ENCODE results near the gene DOK1. TPM values are rescaled to one million over a fixed set of nuclear protein-coding genes. Genes with fewer than 3 reads are reported as not detected.

Gene DOK1
- total RNA-seq, 2 donors from 2014 or later: 20.9 to 26.5 TPM

GRCh38 chr2:74537140-74537539 lies 17.4 kb upstream of the DOK1 start:
- H3K4me1 ChIP-seq: no peaks in the 10 kb centered on the region
- H3K36me3 ChIP-seq: no peaks in the 10 kb centered on the region
- TF ChIP-seq CTCF (IDR thresholded peaks at IDR 0.05): no peak
- H3K9me3 ChIP-seq: no peaks in the 10 kb centered on the region
- no peaks in the 10 kb centered on the region for H3K27me3 ChIP-seq
- no peak overlapping the region for H3K27ac ChIP-seq
- intact Hi-C loops (cut with DNase I): no loop called here
- H3K9ac ChIP-seq (ENCODE audit: low read depth in 2 of 2, low read length in 2 of 2): no peak overlapping the region
- DNase-seq: no peak
- no peak overlapping the region for H3K4me3 ChIP-seq

DNA sequence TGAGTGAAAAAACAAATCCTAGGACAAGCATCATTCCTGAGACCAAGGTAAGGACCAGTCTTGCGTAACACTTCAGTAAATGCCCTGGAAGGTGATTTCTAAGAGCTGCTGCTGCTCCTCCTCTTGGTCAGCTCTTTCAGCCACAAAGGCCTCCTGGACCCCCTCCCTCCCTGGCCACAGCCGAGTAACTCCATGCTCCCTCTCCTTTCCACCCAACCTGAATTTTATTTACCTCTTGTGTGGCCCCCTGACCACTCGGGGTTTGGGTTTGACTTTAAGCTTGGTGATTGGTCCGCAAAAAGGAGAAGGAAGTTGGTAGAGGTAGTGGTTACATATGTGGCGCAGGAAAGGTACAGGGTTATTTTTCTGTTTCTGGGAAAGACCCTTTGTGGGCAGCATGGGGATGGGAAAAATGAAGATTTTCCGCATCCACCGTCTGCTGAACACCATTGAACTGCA lies 15.6 kb upstream of the DOK1 start:
- Histone ChIP-seq H3K9me3 (no peaks in the 10 kb centered on the region), H3K9ac (ENCODE audit: low read depth in 2 of 2, low read length in 2 of 2) (no peak overlapping the region), H3K4me1 (no peaks in the 10 kb centered on the region), H3K27me3 (no peaks in the 10 kb centered on the region), H3K36me3 (no peaks in the 10 kb centered on the region), H3K27ac (no peak overlapping the region), H3K4me3 (no peak overlapping the region)
- DNase-seq: no peak
- TF ChIP-seq CTCF (IDR thresholded peaks at IDR 0.05): no peak
- intact Hi-C loops (cut with DNase I): no loop called here

GRCh38 chr2:74540291-74540690 lies 14.2 kb upstream of the DOK1 start:
- TF ChIP-seq CTCF (IDR thresholded peaks at IDR 0.05): no peak
- Histone ChIP-seq H3K27ac (no peak overlapping the region), H3K36me3 (no peaks in the 10 kb centered on the region), H3K4me3 (no peak overlapping the region), H3K9ac (ENCODE audit: low read depth in 2 of 2, low read length in 2 of 2) (no peak overlapping the region), H3K9me3 (no peaks in the 10 kb centered on the region), H3K4me1 (no peaks in the 10 kb centered on the region), H3K27me3 (no peaks in the 10 kb centered on the region)
- intact Hi-C loops (cut with DNase I): no loop called here
- DNase-seq: no peak

DNA sequence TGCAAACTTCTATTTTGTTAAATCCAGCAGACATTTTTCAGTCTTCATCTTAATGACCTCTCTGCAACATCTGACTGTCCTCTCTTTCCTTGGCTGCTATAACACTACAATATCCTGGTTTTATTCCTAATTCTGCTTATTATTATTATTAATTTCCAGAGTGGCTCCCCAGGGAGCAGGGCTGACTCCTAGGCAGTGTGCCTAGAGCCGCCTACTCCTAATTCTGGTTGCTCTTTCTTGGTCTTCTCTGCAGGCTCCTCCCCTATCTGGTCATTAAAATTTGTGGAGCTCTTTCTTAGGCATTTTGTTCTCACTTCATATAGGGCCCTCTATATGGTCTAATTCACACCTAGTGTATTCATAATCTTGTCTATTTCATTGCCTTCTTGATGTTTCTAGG lies 11.5 kb upstream of the DOK1 start:
- no peak for DNase-seq
- H3K9ac ChIP-seq (ENCODE audit: low read depth in 2 of 2, low read length in 2 of 2): no peak overlapping the region
- H3K27me3 ChIP-seq: no peaks in the 10 kb centered on the region
- no peak for TF ChIP-seq CTCF (IDR thresholded peaks at IDR 0.05)
- no peak overlapping the region for H3K4me3 ChIP-seq
- no peaks in the 10 kb centered on the region for H3K36me3 ChIP-seq
- no peaks in the 10 kb centered on the region for H3K9me3 ChIP-seq
- H3K27ac ChIP-seq: no peak overlapping the region
- intact Hi-C loops (cut with DNase I): no loop called here
- H3K4me1 ChIP-seq: no peaks in the 10 kb centered on the region

DNA sequence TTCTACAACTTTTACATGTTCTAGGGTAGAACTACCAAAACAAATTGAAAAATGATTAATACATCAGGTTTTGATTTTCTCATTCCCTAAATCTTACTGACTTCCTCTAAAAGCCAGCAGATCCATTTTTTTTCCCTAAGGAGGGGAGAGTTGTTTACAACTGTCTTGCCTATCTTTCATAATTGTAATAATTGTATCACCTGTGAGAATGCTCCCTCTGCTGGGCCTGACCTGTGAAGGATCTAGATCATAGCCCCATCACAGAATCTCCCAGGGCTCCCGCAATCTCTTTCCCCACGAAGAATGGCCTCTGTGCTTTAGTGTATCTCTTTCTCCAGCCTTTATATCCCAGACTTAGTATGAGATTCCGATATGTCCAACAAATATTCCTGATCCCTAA lies 9.9 kb upstream of the DOK1 start:
- DNase-seq: no peak
- H3K4me3 ChIP-seq: no peak overlapping the region
- H3K4me1 ChIP-seq: no peaks in the 10 kb centered on the region
- H3K27me3 ChIP-seq: no peaks in the 10 kb centered on the region
- no peaks in the 10 kb centered on the region for H3K36me3 ChIP-seq
- no peak overlapping the region for H3K27ac ChIP-seq
- TF ChIP-seq CTCF (IDR thresholded peaks at IDR 0.05): no peak
- no peaks in the 10 kb centered on the region for H3K9me3 ChIP-seq
- no peak overlapping the region for H3K9ac ChIP-seq (ENCODE audit: low read depth in 2 of 2, low read length in 2 of 2)
- intact Hi-C loops (cut with DNase I): no loop called here

DNA sequence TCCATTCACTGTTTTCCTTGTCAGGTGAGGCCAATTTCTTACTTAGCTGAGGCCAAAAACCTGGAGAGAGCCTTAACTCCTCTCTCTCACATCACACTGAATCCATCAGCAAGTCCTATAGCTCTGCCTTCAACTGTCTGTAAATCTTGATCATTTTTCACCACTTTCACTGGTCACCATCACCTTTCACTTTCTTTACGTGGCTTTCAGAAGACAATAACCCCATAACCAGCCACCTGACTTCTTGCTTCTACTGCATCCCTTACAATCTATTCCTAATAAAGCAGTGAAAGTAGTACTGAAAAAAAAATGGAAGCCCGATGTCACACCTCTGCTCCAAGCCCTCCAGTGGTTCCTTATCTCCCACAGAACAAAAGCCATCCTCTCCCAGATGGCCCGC lies 8.5 kb upstream of the DOK1 start:
- no peak for TF ChIP-seq CTCF (IDR thresholded peaks at IDR 0.05)
- Histone ChIP-seq H3K9ac (ENCODE audit: low read depth in 2 of 2, low read length in 2 of 2) (no peak overlapping the region), H3K4me1 (no peaks in the 10 kb centered on the region), H3K4me3 (no peak overlapping the region), H3K27me3 (no peaks in the 10 kb centered on the region), H3K9me3 (no peaks in the 10 kb centered on the region), H3K27ac (no peak overlapping the region), H3K36me3 (no peaks in the 10 kb centered on the region)
- DNase-seq: no peak
- intact Hi-C loops (cut with DNase I): no loop called here
